Lung (tissue), 12 donors: ENCODE measurements around the gene ZMPSTE24. TPM values are rescaled to one million over a fixed set of nuclear protein-coding genes. Genes with fewer than 3 reads are reported as not detected.

Source experiments
- ATAC-seq: fragments of 200-7000 bp; cut with Tn5 transposase; one replicate; pipeline ENCODE4 v1.9.1; 2020; ENCODE audit warnings: moderate number of reproducible peaks; ENCODE audit not compliant: insufficient read depth, low FRiP score
- DNase-seq, 3 donors: peaks; one replicate each; pipeline ENCODE4 v3.0.0-alpha.2; 2013 to 2017
- H3K27ac ChIP-seq, 2 donors: one replicate each; pipeline ENCODE4 v1.5.1; 2013; ENCODE audit warnings: mild to moderate bottlenecking in 2 of 2, moderate library complexity in 2 of 2, control low read depth in 1 of 2, inconsistent platforms in 1 of 2, low read depth in 1 of 2, low read length in 1 of 2
- H3K27me3 ChIP-seq, 3 donors: one replicate each; pipeline ENCODE4 v1.5.1; 2013; ENCODE audit warnings: low read length in 2 of 3; ENCODE audit not compliant: control insufficient read depth in 3 of 3, insufficient read depth in 3 of 3
- H3K36me3 ChIP-seq, 4 donors: one replicate each; pipeline ENCODE4 v1.5.1; 2013; ENCODE audit warnings: low read length in 4 of 4, mild to moderate bottlenecking in 1 of 4, moderate library complexity in 1 of 4; ENCODE audit not compliant: control insufficient read depth in 4 of 4, insufficient read depth in 4 of 4
- H3K4me1 ChIP-seq, 5 donors: one replicate each; pipeline ENCODE4 v1.5.1; 2013; ENCODE audit warnings: low read length in 5 of 5, mild to moderate bottlenecking in 2 of 5, moderate library complexity in 1 of 5; ENCODE audit not compliant: control insufficient read depth in 5 of 5, insufficient read depth in 5 of 5
- H3K4me3 ChIP-seq: one replicate; pipeline ENCODE4 v1.5.1; 2013; ENCODE audit warnings: mild to moderate bottlenecking, control low read depth, moderate library complexity
- H3K9ac ChIP-seq, 2 donors: one replicate each; pipeline ENCODE4 v1.5.1; 2013; ENCODE audit warnings: low read length in 2 of 2, control low read depth in 1 of 2; ENCODE audit not compliant: insufficient read depth in 1 of 2
- H3K9me3 ChIP-seq, 4 donors: one replicate each; pipeline ENCODE4 v1.5.1; 2013; ENCODE audit warnings: low read length in 3 of 4, mild to moderate bottlenecking in 1 of 4, moderate library complexity in 1 of 4; ENCODE audit not compliant: control insufficient read depth in 4 of 4, insufficient read depth in 3 of 4
- CTCF ChIP-seq: IDR thresholded peaks from 2 replicates; pipeline ENCODE4 v1.5.1; 2012; ENCODE audit warnings: mild to moderate bottlenecking; ENCODE audit errors: control extremely low read depth, extremely low read depth
- WGBS, 2 donors: extraction: QIAGEN DNeasy Blood & Tissue Kit; methylation state at CpG; one replicate each; pipeline ENCODE4 v1.1.7; 2013; 5-methylcytosine and 5-hydroxymethylcytosine counted together
- polyA plus RNA-seq, 2 donors: library from polyadenylated mRNA; stranded (reverse); fragments of 200-250 nt; gene quantifications; one replicate each; pipeline ENCODE4 v1.2.1, GENCODE V29; 2013
- total RNA-seq, 2 donors: library from RNA; depleted of rRNA in 1 of 2; stranded (reverse); fragments of >200 nt in 1 of 2; gene quantifications; one replicate each; pipeline ENCODE4 v1.2.1, GENCODE V29; 2014 to 2021
- donor health status: control.
- donor health status: control.
- donor health status: Bipolar disorder and iron deficiency.
- donor health status: healthy.
- donor health status: DM: yes; HTN: yes; CAD: no.

ZMPSTE24 gene
- total and polyA plus RNA-seq, 4 donors, result 17.2 to 41.8 (median 35.3) TPM

DNA sequence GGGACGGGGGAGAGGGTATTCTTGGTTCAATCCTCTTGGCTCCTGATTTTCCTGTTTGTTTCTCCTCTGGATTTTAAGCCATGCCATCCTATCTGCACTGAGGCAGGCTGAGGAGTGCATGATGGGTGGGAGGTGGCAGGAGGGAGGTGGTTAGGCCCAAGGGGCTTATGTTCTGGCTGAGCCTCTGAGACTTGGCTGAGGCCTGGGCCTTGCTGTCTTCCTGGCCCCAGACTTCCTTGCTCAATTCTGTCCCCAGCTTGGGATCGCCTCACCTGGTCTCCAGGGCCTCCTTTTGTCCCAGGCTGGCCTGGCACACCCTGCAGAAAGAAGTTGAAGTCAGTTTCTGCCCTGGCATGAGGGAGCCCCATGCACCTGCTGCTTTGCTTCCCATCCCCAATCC, 47.8 kb downstream of the ZMPSTE24 start:
- ATAC-seq (no peak), DNase-seq (peak in 1 of 3 donors; percentile 9)
- Histone ChIP-seq H3K27me3 (no peaks in the 10 kb centered on the region), H3K9me3 (peaks cover 0 to 4% (median 0%) of the 10 kb centered on the region in 4 donors), H3K4me3 (no peak overlapping the region), H3K36me3 (peaks cover 0 to 3% (median 0%) of the 10 kb centered on the region in 4 donors), H3K27ac (no peak overlapping the region), H3K9ac (no peak overlapping the region), H3K4me1 (peaks cover 0 to 22% (median 10%) of the 10 kb centered on the region in 5 donors)
- no peak for TF ChIP-seq CTCF
- WGBS, 2 donors, result 83 to 89% methylated on average over 2 of the region's 2 CpGs

GRCh38 chr1:40306296-40306695, 48.3 kb downstream of the ZMPSTE24 start:
- ATAC-seq, result no peak
- TF ChIP-seq CTCF, result no peak
- peak; percentile 40 to 74 (median 70) for DNase-seq
- H3K4me3 ChIP-seq, result no peak overlapping the region
- peaks cover 0 to 4% (median 0%) of the 10 kb centered on the region in 4 donors for H3K9me3 ChIP-seq
- peaks cover 0 to 22% (median 10%) of the 10 kb centered on the region in 5 donors for H3K4me1 ChIP-seq
- H3K9ac ChIP-seq, result no peak overlapping the region
- 77 to 88% methylated on average over 4 of the region's 4 CpGs for WGBS, 2 donors
- H3K27me3 ChIP-seq, result no peaks in the 10 kb centered on the region
- H3K36me3 ChIP-seq, result peaks cover 0 to 2% (median 0%) of the 10 kb centered on the region in 4 donors
- no peak overlapping the region for H3K27ac ChIP-seq

- no peak overlapping the region for H3K27ac ChIP-seq
- peaks cover 0 to 4% (median 0%) of the 10 kb centered on the region in 4 donors for H3K9me3 ChIP-seq
- ATAC-seq, result no peak
- DNase-seq, result no peak
- H3K36me3 ChIP-seq, result no peaks in the 10 kb centered on the region
- no peak overlapping the region for H3K9ac ChIP-seq
- TF ChIP-seq CTCF, result no peak
- 83 to 92% methylated on average over 6 of the region's 6 CpGs for WGBS, 2 donors
- H3K27me3 ChIP-seq, result no peaks in the 10 kb centered on the region
- peaks cover 0 to 22% (median 10%) of the 10 kb centered on the region in 5 donors for H3K4me1 ChIP-seq
- H3K4me3 ChIP-seq, result no peak overlapping the region
These were observed 49.1 kb downstream of the ZMPSTE24 start for GRCh38 chr1:40307186-40307585.
